Activated T-cell treated with anti-CD3 and anti-CD28 coated beads for 1 hour (primary cell): Measurements from ENCODE around the gene APOBEC2.
A peak's percentile ranks its signal among the peaks of the same experiment; 100 is the strongest.
"Not testable (repeated sequence)": the region's sequence is repeated elsewhere in the genome, so short reads cannot be mapped to it uniquely, and the experiment has no call there.

Source experiments
- DNase-seq: peaks from one replicate; pipeline ENCODE4 v3.0.0-alpha.2; 2020; ENCODE audit warnings: low read depth

The APOBEC2 gene

DNA sequence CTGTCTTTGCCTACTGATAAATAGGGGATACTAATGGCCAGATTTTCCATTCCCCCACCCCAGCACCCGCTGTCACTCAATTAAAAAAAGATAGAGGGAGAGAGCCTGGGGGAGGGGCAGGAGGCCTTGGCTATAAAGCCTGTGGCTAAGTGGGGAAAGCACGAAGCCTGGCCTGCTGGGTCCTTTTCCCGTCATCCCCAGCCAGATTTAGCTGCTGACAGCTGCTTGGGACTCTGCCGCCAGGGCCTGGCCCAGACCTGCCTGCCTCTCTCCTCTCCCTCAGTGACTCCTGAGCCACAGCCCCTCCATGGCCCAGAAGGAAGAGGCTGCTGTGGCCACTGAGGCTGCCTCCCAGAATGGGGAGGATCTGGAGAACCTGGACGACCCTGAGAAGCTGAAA lies at the start of gene APOBEC2:
TSS of gene APOBEC2 (plus strand) at position 162 of the 400 bp plus-strand sequence. CDS start at position 308, 146 bp downstream.
- DNase-seq: no peak

DNA sequence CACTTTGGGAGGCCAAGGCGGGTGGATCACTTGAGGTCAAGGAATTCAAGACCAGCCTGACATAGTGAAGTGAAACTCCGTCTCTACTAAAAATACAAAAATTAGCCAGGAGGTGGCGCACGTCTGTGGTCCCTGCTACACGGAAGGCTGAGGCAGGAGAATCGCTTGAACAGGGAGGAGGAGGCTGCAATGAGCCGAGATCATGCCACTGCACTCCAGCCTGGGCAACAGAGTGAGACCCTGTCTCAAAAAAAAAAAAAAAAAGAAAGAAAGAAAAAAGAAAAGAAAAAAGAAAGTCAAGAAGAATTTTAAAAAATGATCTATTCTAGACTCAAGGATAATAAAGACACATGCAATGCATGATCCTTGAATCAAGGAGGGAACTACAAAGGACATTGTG lies 46.8 kb upstream of the APOBEC2 start:
- peak; percentile 31 for DNase-seq

DNA sequence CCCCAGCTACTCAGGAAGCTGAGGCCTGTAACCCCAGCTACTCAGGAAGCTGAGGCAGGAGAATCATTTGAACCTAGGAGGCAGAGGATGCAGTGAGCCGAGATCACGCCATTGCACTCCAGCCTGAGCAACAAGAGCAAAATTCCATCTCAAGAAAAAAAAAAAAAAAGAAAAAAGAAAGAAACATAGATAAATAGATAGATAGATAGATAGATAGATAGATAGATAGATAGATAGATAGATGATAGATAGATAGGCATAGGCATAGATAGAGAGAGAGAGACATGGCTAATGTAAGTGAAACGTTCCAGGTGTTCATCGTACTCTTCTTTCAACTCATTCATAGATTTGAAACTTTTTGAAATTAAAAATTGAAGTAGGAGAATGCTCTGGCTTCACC lies 46.0 kb upstream of the APOBEC2 start:
- not testable (repeated sequence) for DNase-seq

DNA sequence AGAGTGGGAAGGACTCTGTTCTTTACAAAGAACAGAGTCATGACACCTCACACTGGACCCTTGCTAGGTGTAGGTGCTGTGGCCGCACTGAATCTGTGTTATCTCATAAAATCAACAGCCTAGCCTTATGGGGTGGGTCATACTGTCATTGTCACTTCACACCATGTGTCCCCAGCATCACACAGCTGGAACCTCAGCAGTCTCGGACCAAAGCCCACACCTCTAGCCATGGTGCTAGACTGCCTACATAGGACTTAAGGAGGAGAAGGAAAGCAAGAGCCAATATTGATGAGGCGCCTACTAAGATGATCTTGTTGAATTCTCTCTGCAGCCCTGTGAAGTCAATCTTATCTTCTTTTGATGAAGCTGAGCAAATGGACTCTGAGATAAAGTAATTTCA lies 45.0 kb upstream of the APOBEC2 start:
- no peak for DNase-seq

DNA sequence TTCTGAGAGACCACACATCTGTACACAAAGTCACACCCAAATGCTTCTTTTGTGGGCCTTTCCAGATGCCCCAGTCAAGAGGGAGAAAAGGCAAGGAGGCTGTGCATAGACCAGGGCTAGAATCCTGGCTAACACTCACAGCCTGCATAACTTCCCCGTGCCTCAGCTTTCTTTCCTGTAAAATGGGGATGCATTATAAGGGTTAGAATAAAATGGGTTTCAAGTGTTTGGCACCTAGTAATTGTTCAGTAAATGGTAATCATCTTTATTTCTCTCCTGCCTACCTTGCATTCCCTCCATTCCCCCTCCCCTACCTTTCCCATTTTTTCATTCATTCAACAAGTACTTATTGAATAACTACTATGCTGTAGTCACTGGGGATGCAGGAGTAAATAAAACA lies 43.3 kb upstream of the APOBEC2 start:
- DNase-seq: no peak

DNA sequence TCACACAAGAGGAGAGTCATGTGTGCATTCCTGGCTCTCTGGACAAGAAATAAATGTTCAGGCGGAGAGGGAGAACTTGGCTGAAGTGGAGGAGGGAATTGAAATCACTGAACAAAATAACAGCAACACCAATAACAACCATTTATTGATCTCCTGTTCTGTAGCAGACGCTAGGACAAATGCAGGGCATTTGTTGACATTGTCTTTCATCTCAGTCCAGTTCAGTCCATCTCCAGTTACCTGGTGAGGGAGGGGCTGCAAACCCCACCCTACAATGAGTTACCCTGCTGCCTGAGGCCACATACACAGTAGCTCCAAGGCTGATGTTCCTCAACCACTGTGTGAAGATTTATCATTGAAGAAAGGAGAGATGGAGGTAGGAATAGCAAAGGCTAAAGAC lies 41.3 kb upstream of the APOBEC2 start:
- no peak for DNase-seq

DNA sequence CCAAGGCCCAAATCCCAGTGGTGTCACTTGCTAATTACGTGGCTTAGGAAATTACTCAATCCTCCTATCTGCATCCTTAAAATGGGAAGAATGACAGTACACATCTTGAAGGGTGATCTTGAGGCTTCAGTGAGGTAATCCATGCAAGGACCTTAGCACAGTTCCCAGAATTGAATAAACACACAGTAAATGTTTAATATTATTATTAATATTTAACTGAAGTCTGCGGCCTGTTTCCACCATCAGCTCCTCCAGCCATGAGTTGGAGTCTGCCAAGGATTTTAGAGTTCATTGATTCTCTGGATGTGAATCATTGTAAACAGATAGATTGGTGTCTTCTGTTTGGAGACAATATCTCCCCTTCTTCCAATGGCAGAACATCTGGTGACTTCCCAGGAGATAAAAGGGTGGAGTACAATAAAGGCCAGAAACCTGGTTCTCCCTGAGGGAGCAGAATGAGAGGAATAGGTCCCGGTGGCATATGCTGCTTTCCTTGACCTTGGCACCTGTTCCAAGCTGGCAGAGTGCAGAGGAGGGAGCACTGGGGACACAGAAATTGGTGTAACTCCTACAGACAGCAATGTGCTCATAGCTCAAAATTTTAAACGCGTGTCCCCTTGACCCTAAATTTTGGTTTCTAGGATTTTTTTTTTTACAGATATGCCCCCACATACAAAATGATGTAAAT lies 39.4 kb upstream of the APOBEC2 start:
- DNase-seq: no peak

DNA sequence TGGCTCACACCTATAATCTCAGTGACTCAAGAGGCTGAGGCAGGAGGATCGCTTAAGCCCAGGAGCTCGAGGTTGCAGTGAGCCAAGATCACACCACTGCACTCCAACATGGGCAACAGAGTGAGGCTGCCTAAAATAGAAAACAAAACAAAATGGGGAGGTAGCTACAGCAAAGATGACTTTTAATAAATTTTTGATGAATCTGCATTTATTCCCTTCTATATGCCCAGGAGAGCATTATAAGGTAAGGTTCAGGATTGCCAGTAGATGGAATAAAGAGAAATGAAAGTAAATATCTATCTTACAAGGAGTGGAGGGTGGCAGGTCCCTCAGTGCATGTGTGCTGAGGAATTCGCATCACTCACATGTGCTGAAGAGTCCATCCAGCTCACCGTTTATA lies 38.2 kb upstream of the APOBEC2 start:
- no peak for DNase-seq

DNA sequence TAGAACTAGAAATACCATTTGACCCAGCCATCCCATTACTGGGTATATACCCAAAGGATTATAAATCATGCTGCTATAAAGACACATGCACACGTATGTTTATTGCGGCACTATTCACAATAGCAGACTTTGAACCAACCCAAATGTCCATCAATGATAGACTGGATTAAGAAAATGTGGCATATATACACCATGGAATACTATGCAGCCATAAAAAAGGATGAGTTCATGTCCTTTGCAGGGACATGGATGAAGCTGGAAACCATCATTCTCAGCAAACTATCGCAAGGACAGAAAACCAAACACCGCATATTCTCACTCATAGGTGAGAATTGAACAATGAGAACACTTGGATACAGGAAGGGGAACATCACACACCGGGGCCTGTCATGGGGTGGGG lies 37.1 kb upstream of the APOBEC2 start:
- not testable (repeated sequence) for DNase-seq

DNA sequence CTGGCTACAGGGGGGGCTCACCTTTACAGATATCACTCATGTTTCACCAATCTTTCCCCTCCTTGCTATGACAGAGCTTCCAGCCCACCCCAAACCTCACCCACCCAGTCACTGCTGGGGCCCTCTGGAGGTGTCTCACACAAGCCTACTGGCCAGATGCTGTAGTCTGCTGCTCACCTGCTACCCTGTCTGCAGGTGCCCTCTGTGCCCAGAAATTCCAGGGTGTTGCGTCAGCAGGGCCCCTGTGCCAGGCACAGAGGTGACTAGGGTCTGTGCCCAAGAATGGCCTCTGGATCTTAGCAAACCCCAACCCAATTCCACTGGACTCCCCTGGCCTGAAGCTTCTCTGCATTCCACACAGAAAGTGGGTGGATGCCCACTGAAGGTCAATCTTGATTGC lies 35.3 kb upstream of the APOBEC2 start:
- no peak for DNase-seq

DNA sequence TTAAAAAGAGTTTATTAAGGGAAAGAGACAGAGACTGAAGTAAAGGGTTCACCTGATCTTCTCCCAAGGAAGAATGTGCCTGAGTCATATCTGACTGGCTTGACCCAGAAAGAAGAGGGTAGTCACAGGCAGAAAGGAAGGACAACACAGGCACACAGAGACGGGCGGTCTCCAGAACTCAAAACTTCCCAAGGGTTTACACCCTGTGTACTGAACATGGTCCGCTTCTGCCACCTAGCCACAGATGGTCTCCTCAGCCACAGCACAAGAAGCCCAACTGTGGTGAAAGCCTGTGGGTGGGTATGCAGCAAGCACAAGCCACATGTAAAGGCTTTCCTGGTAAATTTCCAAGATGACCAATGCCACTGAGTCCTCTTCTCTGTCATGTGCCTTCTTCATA lies 31.2 kb upstream of the APOBEC2 start:
- no peak for DNase-seq

DNA sequence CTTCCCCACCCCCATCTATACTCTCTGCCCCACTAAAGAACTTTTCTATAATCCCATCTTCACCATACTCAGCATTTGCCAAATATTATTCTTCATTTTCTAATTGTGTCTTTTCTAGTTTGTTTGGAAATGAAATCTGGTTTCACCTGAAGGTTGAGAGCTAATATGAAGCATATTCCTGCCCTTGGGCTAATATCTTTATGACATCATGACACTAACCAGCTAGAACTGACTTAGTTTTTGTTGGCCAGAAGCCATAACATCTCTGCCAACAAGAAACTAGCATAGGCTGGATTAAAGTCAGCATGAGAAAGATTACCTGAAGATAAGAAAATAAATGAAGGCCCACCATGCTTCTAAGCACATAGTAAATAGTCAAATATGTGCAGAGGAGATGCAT lies 30.7 kb upstream of the APOBEC2 start:
- no peak for DNase-seq

DNA sequence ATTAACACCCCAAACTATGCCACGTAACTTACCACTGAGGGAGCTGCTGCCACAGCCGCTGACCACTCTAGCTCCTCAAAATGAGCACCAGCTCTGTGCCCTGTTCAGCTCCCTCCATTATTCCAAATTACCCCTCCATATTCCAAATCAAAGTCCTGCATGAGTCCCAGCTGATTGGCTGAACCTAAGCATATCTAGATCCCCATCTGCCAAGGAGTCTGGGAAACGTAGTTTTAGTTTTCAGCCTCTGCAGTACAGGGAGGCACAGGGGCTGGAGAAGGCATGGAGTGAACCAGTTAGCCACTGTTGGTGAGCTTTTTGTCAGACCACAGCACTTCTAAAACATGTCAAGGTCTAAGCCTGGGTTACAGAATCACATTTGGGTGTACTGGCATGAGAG lies 29.9 kb upstream of the APOBEC2 start:
- DNase-seq: no peak

DNA sequence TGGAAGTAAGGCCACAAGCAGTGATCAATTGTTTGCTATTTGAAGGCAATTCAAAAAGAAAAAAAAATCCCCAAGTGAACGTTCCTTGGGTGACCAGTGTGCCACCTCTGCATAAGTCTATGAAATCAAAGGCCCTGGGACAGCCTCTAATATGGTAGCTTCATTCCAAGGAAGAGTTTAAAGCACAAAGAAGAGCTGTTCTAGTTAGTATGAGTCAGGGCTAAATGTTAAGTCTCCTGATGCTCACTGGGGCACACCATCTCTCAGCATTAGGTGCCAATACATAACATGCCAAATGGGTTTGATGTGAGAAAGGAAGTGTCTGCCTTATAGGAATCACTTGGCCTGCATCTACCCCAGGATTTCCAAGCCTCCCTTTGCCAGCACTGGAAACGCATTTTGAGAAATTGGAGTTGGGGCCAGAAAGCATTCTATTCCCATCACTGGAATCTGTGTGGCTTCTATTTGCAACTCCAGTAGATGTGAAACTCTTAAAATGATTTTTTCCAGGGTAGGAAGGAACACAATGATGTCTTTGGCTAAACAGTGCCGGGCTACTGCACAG lies 27.0 kb upstream of the APOBEC2 start:
- no peak for DNase-seq

DNA sequence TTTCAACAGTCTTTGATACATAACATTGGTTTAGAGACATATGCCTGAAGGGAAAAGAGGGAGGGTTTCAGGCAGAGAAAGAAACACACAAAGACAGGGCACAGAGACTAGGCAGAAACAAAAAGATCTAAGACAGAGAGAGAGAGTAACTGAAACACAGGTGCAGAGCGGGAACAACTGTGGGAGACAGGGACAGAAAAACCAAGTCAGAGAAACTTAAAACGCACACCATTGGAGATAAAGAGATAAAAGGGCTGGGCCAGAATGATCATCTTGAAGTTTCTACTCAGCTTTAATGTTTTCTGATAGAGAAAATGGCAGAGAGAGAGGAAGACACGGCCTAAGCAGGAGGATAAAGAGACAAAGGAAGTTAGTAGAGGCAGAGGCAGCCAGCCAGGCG lies 25.8 kb upstream of the APOBEC2 start:
- no peak for DNase-seq

DNA sequence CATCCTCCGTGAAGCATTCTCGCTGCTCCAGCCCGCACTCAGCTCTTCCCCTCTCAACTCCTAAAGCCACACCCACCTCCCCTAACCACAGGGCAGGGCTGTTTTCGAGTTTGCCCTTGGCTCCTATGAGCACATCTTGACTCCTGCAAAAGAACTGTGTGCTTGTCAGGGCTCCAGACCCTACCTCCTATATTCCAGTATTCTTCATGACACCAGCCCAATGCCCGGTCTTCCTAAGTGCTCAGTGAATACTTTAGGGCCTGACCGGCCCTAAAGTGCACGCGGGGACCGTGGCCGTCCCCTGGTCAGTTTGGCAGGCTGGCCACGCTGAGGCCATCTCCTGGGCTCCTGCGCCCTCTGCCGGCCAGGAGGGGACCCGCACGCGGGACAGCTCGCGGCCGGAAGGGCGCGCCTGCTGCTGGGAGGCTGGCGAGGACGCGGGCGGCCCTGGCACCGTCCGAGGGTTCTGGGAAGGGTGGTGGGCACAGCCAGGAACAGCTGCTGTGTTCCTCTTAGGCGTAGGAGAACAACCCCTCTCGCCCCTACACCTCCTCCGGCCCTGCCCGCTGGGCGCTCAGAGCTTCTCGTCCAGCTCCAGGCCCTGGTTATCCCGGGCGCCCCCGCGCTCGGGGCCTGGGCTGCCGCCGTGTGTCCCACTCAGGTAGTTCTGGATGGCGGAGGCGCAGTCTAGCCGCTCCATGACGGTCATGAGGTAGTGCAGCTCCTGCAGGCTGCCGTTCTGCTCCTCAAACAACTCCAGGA lies 25.0 kb upstream of the APOBEC2 start:
- DNase-seq: peak; percentile 62

DNA sequence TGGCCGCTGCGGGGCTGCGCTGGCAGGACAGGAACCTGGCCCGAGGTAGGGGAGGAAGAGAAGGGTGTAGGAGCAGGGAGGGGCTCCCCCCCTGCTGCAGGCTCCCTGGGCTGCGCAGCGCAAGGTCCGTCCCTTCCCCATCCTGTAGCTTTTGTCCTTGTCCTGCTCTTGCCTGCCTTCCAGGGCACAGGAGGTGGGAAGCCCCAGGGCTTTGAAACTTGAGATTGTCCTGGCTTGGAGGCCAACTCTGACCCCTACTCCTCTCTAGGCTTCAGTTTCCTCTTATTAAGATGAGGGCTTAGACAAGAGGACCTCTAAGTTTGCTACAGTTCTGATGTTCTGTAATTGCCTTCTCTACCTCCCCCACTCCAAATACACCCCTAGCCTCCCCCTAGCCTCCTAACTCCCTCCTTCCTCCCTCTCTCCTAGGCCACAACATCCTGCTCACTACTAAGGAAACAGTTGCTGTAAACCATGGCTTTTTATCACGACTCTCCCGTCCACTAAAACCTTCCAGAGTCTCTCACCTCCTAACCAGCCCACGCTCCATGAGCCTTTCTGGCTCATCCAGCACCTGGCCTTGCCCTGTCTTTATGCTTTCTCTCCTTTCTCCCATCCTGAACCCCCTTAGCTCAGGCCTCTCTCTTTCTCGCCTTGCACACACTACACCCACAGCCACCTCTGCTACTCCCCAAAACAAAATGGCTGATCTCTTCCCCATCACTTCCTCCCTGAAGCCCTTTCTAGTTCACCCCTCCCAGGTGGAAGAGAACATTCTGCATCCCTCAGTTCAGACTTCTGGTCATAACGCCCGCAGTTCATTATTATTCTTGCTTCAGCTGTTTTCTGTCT lies 24.2 kb upstream of the APOBEC2 start:
- DNase-seq: no peak

DNA sequence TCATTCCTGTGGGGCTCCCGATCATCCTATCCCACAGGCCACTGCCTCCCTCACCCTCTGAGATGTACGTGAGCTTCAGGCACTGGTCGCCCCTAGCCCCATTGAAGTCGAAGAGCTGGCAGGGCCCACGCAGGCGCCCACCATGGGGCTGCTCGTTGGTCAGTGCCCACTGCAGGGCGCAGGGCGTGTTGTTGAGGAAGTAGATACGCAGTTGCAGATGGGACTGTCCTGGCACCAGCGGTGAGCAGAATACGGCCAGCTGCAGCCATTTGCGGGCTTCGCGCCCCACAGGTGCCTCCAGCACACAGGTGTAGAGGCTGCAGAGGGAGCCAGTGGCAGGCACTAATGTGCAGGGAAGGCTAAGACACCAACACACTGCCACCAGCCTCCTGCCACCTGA lies 20.2 kb upstream of the APOBEC2 start:
- no peak for DNase-seq

DNA sequence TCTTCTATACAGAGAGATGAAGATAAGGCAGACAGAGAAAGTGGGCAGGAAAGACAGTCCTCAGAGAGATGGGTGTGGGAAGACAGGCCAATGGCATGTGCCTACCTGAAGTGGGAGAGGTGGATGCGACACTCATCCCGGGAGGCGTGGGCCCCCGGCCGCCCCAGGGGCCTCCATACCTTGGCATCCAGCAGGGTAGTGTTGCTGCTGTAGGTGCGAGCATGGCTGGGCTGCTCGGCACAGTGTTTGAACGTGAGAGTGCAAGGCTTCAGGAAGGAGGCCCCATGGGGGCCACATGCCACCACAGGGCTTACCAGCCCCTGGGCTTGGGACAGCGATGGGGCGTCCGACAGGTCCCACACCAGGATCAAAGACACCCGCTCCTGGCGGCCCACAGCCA lies 19.2 kb upstream of the APOBEC2 start:
- DNase-seq: no peak

DNA sequence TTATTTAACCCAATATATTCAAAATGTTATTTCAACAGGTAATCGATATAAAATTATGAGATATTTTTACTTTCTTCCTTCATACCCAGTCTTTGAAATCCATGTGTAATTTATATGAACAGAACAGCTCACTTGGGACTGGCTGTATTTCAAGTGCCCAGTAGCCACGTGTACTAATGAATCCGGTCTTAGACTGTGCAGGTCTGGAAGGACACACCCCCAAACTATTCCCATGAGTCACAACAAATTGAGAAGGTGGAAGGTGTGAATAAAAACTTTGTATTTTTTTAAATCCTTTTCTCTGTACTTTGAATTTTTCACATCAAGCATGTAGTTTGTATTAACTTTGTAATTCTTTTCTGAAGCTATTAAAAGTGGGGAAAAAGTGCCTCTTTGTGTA lies 16.8 kb upstream of the APOBEC2 start:
- no peak for DNase-seq

DNA sequence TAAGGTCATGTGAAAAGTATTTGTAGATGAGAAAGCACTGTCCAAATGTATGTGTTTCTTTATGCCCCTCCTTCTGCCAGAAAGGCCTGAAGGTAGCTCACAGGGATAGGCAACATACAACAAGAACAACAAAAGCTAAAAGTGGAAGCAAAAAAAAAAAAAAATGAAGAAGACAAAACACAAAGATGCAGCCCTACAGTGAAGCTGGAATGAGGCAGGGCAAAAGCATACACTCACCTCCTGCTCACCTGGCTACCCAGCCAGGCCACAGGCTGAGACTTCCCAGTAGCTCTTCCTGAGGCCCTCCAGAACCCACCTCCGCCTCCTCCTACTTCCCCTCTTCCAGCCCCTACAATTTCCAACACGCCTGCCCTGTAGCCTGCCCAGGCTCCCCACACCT lies 16.4 kb upstream of the APOBEC2 start:
- no peak for DNase-seq

DNA sequence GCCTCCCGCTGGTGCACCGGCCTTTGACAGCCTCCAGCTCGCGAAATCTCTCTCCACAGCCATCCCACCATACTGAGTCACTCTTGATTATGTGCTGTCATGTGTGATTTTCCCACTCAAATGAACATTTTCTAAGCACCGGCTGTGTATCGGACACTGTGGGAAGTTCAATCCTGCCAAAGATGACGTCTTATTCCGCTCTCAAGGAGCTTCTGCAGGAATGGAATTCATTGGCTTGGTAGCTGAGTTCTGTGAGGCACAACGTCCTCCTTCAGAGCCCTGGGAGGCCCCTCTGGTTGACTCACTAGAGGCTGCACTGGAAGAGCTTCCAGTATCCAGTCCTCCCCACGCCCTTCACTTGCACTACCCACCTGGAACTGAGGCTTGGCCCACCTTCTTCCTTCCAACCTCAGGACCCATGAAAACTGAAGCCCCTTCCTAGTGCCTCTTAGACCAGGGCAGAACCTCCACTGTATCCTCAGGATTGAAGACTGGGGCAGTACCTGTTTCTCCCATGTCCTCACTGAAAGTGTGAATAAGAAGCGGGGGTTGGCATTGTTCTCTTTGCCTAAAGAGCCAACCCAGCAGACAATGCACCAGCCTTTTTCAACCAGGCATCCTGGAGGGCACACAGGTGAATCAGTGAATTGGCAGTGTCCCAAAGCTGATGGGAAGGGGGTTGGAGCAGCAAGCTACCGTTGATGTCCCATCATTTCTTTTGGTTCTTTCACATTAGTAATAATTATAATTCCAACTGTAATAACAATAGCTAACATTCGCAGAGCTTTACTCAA lies 15.7 kb upstream of the APOBEC2 start:
- no peak for DNase-seq
